Activated CD8-positive, alpha-beta T cell treated with anti-CD3 and anti-CD28 coated beads for 36 hours (primary cell): ENCODE data around the gene FAM3C. TPM values are rescaled to one million over a fixed set of nuclear protein-coding genes. Genes with fewer than 3 reads are reported as not detected.

Source experiments
- ATAC-seq: fragments of 200-7000 bp; cut with Tn5 transposase; one replicate; pipeline ENCODE4 v1.10.0; 2021; ENCODE audit warnings: mild to moderate bottlenecking, moderate library complexity
- CTCF ChIA-PET: fragments of 350-600 bp; sonication (Branson Sonifier 250); formaldehyde crosslinking; loops from one replicate; lab custom pipeline; 2021; ENCODE audit warnings: antibody characterized with exemption; lab: Charles Lee
- POLR2A ChIA-PET: fragments of 350-600 bp; sonication (Branson Sonifier 250); formaldehyde crosslinking; loops from one replicate; lab custom pipeline; 2021; ENCODE audit warnings: antibody characterized with exemption; lab: Charles Lee
- DNase-seq: peaks from one replicate; pipeline ENCODE4 v3.0.0-alpha.2; 2020
- H3K27ac Mint-ChIP-seq: one replicate; pipeline ENCODE4 v1.8.0; 2021; ENCODE audit warnings: mild to moderate bottlenecking, mixed read lengths
- H3K27me3 Mint-ChIP-seq: one replicate; pipeline ENCODE4 v1.8.0; 2021; ENCODE audit warnings: mixed read lengths
- H3K36me3 Mint-ChIP-seq: one replicate; pipeline ENCODE4 v1.8.0; 2021; ENCODE audit warnings: low read depth, mixed read lengths
- H3K4me1 Mint-ChIP-seq: one replicate; pipeline ENCODE4 v1.8.0; 2021; ENCODE audit warnings: low read depth, mixed read lengths
- H3K4me3 Mint-ChIP-seq: one replicate; pipeline ENCODE4 v1.8.0; 2021; ENCODE audit warnings: mild to moderate bottlenecking, moderate library complexity, mixed read lengths
- H3K9me3 Mint-ChIP-seq: one replicate; pipeline ENCODE4 v1.8.0; 2021; ENCODE audit warnings: mixed read lengths
- intact Hi-C: fragments of 100-400 bp; cut with micrococcal nuclease; formaldehyde crosslinking; loops from one replicate; pipeline ENCODE4 v1.10.0; 2022
- total RNA-seq, 2 experiments: library from RNA; stranded (reverse); gene quantifications; one replicate each; pipeline ENCODE4 v1.2.3, GENCODE V29; 2021
- TF ChIP-seq, protein P1 (sequence below): fragments of 200-600 bp; IDR thresholded peaks from one replicate; pipeline ENCODE4 v1.8.0; 2022; ENCODE audit warnings: antibody characterized with exemption, mild to moderate bottlenecking

FAM3C gene
- total RNA-seq, 2 experiments from 2014 or later = 18.6 to 19.1 TPM

- Mint-ChIP-seq H3K4me3 (no peak overlapping the region), H3K4me1 (peaks cover 73% of the 10 kb centered on the region), H3K27ac (peak overlapping the region; percentile 53), H3K36me3 (peaks cover 12% of the 10 kb centered on the region), H3K27me3 (no peaks in the 10 kb centered on the region), H3K9me3 (no peaks in the 10 kb centered on the region)
- intact Hi-C loops = loop anchor here (5.0 kb wide), 1 partner anchor 147 kb away; no protein-coding TSS in a partner anchor
- TF ChIP-seq, protein P1, sequence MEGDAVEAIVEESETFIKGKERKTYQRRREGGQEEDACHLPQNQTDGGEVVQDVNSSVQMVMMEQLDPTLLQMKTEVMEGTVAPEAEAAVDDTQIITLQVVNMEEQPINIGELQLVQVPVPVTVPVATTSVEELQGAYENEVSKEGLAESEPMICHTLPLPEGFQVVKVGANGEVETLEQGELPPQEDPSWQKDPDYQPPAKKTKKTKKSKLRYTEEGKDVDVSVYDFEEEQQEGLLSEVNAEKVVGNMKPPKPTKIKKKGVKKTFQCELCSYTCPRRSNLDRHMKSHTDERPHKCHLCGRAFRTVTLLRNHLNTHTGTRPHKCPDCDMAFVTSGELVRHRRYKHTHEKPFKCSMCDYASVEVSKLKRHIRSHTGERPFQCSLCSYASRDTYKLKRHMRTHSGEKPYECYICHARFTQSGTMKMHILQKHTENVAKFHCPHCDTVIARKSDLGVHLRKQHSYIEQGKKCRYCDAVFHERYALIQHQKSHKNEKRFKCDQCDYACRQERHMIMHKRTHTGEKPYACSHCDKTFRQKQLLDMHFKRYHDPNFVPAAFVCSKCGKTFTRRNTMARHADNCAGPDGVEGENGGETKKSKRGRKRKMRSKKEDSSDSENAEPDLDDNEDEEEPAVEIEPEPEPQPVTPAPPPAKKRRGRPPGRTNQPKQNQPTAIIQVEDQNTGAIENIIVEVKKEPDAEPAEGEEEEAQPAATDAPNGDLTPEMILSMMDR = no peak
- ATAC-seq (peak; percentile 86), DNase-seq (no peak)
- ChIA-PET POLR2A (interaction anchor here (2.3 kb wide), 1 partner anchor 10 kb away, joined by 13 read pairs; the partner anchor contains the start of gene FAM3C), CTCF (interaction anchor here (0.6 to 10.8 kb wide), 5 partner anchors 10 to 401 kb away, joined by 3 to 83 read pairs (median 6); partner anchors contain the start of gene FAM3C)
Measured at GRCh38 chr7:121385800-121386179, 10.3 kb downstream of the FAM3C start.

DNA sequence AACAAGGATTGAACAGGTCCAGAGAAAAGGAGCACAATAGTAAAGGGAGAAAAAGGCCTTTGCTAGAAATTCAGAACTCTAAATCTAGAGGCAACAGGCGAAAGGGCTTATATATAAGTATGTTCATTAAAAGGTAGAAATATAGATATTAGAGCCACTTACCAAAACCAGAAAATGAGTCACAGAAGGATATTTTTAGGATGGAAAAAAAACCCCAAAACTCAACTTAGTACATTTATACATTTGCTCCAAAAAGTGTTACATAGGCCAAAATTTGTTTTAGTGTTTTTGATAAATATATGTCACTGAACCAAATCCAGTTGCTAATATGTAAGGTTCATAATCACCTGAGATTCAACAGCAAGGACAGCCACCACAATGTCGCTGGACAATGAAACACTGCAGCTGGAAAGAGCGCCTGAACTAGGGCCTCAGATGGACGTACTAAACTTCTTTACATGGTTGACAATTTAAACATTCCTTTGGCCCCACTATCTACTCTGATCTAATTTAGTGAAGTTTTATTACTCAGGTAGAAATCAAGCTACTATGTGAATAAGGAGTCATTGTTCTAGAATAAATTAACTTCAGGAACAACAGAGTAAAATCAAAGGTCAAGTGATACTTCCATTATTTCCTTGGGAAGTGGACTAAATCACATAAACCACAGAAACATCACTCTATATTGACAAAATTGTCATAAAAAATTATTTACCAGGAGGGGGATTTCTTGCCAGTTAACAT, 10.9 kb downstream of the FAM3C start:
- CTCF ChIA-PET = interaction anchor here (1.2 to 10.8 kb wide), 4 partner anchors 10 to 162 kb away, joined by 4 to 83 read pairs (median 14); partner anchors contain the start of gene FAM3C
- Mint-ChIP-seq H3K4me3 (no peak overlapping the region), H3K27ac (peak overlapping the region; percentile 53), H3K36me3 (peaks cover 15% of the 10 kb centered on the region), H3K4me1 (peaks cover 68% of the 10 kb centered on the region), H3K9me3 (no peaks in the 10 kb centered on the region), H3K27me3 (no peaks in the 10 kb centered on the region)
- POLR2A ChIA-PET = interaction anchor here (2.3 kb wide), 1 partner anchor 10 kb away, joined by 13 read pairs; the partner anchor contains the start of gene FAM3C
- intact Hi-C loops = loop anchor here (5.0 kb wide), 1 partner anchor 147 kb away; no protein-coding TSS in a partner anchor
- ATAC-seq = no peak
- TF ChIP-seq, protein P1 = no peak
- DNase-seq = no peak

- ChIA-PET CTCF (interaction anchor here (1.1 to 10.8 kb wide), 3 partner anchors 11 to 17 kb away, joined by 3 to 83 read pairs (median 23); partner anchors contain the start of gene FAM3C), POLR2A (interaction anchor here (1.0 kb wide), 2 partner anchors 9 to 12 kb away, joined by 3 to 4 read pairs; partner anchors contain the start of gene FAM3C)
- Mint-ChIP-seq H3K27ac (peak overlapping the region; percentile 42), H3K9me3 (no peaks in the 10 kb centered on the region), H3K4me3 (no peak overlapping the region), H3K4me1 (peaks cover 59% of the 10 kb centered on the region), H3K27me3 (no peaks in the 10 kb centered on the region), H3K36me3 (peaks cover 20% of the 10 kb centered on the region)
- no peak for ATAC-seq
- intact Hi-C loops = no loop called here
- TF ChIP-seq, protein P1 = no peak
- DNase-seq = no peak
Measured at GRCh38 chr7:121384265-121384664, 11.8 kb downstream of the FAM3C start.

DNA sequence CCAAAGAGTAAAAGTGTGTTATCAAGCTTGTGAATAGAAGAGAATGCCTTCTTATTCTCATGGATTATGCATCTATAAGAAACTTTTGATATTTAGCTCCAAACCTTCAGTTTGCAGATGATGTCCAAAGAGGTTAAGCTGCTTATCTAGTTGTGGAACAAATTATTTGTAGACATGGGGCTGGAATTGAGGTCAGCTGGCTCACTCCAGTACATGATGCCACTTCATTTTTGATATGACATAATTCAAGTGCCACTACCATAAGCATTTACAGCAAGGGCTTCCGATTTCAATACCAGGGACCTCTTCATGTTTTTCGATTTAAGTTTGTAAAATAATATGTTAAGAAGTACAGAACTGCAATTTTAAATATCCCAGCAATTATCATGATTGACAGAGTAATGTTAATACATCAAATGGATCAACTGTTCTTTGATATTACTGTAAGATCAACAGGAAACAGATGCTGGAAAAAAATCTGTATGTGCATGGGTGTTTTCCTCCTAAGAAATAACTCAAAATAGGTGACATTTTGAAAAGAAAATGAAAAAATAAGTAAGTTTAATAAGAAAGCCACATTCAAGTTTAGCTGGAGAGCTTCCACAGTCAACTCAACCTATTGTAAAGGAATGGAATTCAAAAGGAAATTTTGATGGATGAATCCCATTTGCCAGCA, 12.7 kb downstream of the FAM3C start:
- intact Hi-C loops = no loop called here
- POLR2A ChIA-PET = interaction anchor here (1.0 kb wide), 2 partner anchors 8 to 13 kb away, joined by 3 to 4 read pairs; partner anchors contain the start of gene FAM3C
- no peaks in the 10 kb centered on the region for H3K9me3 Mint-ChIP-seq
- TF ChIP-seq, protein P1 = no peak
- CTCF ChIA-PET = interaction anchor here (0.6 to 10.8 kb wide), 4 partner anchors 11 to 16 kb away, joined by 3 to 83 read pairs (median 13); partner anchors contain the start of gene FAM3C
- DNase-seq = no peak
- ATAC-seq = no peak
- peaks cover 50% of the 10 kb centered on the region for H3K4me1 Mint-ChIP-seq
- H3K27ac Mint-ChIP-seq = no peak overlapping the region
- H3K27me3 Mint-ChIP-seq = no peaks in the 10 kb centered on the region
- no peak overlapping the region for H3K4me3 Mint-ChIP-seq
- H3K36me3 Mint-ChIP-seq = peaks cover 21% of the 10 kb centered on the region
